GM21786 (cell line): ENCODE results near the gene EPN3.

Experiments used
- ATAC-seq: cut with Tn5 transposase; IDR thresholded peaks from one replicate; pipeline ENCODE4 v1.9.1; 2021; ENCODE audit not compliant: unreplicated experiment

The EPN3 gene

DNA sequence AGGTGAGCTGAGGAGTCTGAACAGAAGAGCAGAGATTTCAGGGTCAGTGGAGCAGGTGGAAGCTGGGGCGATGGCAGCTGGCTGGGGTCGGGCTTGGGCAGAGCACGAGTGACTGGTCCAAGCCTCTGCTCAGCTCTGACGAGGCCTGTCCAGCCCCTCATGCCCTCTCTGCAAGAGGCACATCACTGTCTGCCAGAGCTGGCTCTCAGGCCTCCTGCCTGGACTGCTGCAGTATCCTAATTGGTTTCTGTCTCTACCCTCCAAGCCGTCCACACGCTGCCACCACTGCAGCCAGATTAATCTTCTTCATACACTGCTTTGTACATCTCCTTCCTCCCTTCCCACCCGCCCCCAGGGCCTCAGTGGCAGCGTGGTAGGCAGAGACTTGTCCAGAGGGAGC lies 53.4 kb downstream of the EPN3 start:
- ATAC-seq: no peak

DNA sequence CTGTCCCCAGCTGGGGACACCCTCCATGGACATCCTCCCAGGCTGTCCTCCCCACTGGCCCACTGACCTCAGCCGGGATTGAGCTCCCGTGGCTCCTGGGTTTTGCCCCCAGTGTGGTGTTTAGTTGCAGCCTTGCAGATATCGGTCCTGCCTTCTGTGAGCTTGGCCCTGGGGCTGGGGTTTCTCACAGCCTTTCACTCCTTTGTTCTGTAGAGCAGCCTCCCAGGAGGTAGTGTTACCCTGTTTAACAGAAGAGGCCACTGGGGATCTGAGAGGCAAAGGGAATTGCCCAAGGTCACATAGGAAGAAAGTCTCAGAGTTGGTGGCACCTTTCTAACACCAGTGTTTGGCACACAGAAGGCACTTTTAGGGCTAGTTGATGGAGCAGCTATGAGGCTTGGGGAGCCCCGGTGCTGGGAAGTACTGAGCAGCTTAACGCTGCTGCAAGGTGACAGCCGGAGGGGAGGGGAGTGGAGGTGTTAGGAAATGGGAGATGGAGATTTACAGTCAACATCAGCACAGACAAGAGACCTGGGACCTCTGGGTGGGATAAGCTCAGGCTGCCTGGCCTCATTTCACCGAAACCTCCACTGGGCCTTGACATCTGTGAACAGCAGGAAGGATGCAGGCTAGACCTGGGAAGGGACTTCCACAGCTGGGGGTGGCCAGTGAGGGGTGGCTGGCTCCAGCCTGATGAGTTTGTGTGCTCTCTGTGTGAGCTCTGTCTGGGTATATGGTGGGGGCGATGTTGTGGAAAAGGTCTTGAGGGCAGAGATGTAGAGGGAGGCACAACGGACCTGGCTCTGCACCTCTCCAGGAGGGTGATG lies 54.1 kb downstream of the EPN3 start:
- ATAC-seq: no peak

DNA sequence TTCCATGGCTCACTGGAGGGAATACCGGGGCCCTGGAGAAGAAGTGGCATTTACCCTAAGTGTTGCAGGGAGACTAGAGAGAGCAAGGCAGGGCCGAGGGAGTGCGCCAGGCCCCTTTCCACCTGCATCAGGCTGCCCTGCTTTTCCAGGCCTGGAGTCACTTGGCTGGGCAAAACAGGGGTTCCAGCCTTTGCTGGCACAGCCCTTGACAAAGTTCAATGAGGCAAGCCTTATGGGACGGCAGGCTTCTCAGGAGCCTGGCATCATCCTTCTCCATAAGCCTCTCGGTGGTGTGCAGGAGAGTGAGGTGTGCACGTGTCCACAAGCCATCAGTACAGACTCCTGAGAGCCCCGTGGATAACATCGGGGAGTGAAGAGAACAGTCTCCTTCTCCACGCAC lies 55.0 kb downstream of the EPN3 start:
- no peak for ATAC-seq

DNA sequence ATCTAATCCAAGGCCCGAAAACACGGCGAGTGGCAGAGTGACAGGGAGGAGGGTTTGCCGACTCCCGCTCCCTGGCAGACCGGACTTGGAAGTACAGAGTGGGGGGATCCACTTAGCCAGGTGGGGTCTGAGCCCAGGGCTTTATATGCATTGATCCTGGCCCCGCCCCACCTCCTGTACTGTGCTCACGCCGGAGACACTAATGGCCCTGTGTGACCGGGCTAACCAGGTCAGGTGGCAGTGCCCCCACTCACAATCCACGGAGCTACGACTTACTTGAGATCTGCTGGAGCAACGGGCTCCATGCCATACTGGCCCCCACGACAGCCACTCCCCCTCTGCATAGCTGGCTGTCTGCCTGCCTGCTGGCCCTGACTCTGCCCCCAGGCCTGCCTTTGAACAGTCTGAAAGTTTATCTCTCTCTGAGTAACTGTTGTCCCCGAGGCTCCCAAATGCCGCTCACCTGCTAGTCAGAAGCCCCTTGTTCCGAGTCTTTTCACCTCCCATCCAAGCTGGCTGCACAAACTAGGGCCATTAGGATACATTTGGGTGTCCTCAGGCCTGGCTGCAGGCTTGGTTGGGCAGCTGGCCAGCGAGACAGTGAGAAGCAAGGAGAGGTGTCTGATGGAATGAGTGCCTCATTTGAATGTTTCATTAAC lies 56.0 kb downstream of the EPN3 start:
- ATAC-seq: no peak

DNA sequence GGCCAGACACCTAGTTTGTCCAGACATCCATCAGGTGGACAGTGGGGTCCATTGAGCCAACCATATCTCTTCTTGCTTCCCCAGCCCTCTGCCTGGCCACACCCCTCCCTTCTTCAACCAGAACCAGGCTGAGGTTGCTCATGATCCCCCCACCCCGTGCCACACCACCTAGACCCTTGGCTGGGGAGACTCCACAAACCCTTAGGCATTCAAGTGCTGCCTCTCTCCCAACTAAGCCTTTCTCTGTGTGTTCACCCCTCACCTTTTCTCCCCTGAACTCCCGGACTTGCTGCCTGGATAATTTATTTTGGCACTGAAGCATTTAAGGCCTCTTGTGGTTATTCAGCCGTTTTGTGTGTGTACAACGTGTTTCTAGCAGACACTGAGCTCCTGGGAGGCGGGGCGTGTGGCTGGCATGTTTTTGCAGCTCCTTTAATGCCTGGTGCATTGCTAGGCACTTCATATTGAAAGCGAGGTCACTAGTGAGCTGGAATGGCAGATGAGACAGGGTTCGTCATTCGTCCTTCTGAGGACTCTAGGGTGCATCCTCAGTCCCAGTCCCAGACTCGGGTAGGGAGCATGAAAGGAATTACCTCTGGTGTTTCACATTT lies 56.7 kb downstream of the EPN3 start:
- ATAC-seq: no peak

DNA sequence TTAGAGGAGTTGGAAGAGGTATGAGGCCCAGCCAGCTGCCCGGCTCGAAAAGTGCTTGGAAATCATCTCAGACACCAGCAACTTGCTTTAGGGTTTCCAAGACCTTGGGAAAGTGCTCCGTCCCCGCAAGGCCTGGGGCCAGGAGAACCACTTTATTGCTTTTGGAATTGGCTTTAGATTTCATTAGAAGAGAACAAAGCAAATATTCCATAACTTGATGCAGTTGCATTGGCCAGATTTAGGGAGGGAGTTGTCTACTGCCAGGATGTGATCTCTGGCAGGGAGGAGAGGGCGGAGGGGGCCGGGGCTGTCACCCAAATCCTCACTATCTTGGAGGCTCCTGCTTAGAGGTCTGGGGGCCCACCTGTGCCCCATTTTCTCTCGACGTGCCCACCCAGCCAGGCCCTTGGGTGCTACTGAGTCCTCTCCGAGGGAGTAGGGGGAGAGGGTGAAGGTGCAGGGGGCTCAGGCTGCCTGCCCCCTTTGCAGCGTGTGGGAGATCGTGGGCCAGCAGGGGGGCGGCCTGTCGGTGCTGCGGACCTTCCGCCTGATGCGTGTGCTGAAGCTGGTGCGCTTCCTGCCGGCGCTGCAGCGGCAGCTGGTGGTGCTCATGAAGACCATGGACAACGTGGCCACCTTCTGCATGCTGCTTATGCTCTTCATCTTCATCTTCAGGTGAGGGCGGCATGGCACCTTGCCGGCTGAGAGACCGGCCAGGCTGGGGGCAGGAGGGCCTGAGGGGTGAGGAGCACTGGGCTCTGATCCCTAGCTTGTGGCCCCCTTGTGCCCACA lies 58.6 kb downstream of the EPN3 start:
- ATAC-seq: no peak

DNA sequence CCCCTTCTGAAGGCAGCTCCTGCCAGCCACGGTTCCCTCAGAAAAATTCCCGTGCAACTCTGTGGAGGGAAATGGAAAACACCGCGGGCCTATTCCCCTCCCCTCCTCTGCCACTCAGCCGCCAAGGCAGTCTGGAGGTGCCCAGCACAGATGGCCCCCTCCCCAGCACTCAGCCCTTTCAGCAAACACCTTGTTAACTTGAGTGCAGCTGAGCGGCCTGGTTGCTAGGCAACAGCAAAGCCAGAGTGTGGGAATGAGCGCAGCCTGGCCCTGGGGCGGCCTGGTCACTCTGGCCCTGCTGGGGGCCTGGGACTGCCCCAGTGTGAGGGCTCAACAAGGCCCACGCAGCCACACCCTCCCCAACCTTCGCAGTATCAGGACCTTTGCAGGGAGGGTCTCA lies 60.8 kb downstream of the EPN3 start:
- no peak for ATAC-seq
